GM21786 (cell line): ENCODE data around the gene WFDC11.
"Not testable (repeated sequence)": the region's sequence is repeated elsewhere in the genome, so short reads cannot be mapped to it uniquely, and the experiment has no call there.

Experiments used
- ATAC-seq: cut with Tn5 transposase; IDR thresholded peaks from one replicate; pipeline ENCODE4 v1.9.1; 2021; ENCODE audit not compliant: unreplicated experiment

The WFDC11 gene

GRCh38 chr20:45670139-45670538 is at the start of gene WFDC11:
TSS of gene WFDC11 (minus strand) at chr20:45670239. CDS start at chr20:45650600, 19,639 bp downstream.
- ATAC-seq: no peak

GRCh38 chr20:45716141-45716688 is 46.2 kb upstream of the WFDC11 start:
- ATAC-seq: not testable (repeated sequence)

- no peak for ATAC-seq
These were observed 35.1 kb upstream of the WFDC11 start, which contains the start of gene WFDC10B for GRCh38 chr20:45704969-45705637. TSS of gene WFDC10B (minus strand) at chr20:45705019. CDS start at chr20:45685992, 19,027 bp downstream.

- ATAC-seq: no peak
These were observed 31.8 kb upstream of the WFDC11 start, which contains the start of gene WFDC13 for GRCh38 chr20:45701873-45702272. TSS of gene WFDC13 (plus strand) at chr20:45702038. CDS start at chr20:45702124, 86 bp downstream.

- ATAC-seq: no peak
These were observed 31.1 kb upstream of the WFDC11 start for GRCh38 chr20:45701104-45701503.

GRCh38 chr20:45695496-45695895 is 25.5 kb upstream of the WFDC11 start:
- no peak for ATAC-seq

GRCh38 chr20:45693346-45693745 is 23.3 kb upstream of the WFDC11 start:
- ATAC-seq: not testable (repeated sequence)

- ATAC-seq: no peak
These were observed 15.9 kb upstream of the WFDC11 start for GRCh38 chr20:45685896-45686295.

GRCh38 chr20:45679650-45680049 is 9.6 kb upstream of the WFDC11 start:
- ATAC-seq: no peak

GRCh38 chr20:45672765-45673164 is 2.7 kb upstream of the WFDC11 start:
- no peak for ATAC-seq

- ATAC-seq: not testable (repeated sequence)
These were observed 13.0 kb downstream of the WFDC11 start for GRCh38 chr20:45657038-45657437.

GRCh38 chr20:45651726-45652125 is 18.3 kb downstream of the WFDC11 start:
- not testable (repeated sequence) for ATAC-seq

- no peak for ATAC-seq
These were observed 20.7 kb downstream of the WFDC11 start for GRCh38 chr20:45649312-45649863.

GRCh38 chr20:45647441-45648050 is 22.5 kb downstream of the WFDC11 start:
- no peak for ATAC-seq

GRCh38 chr20:45646875-45647274 is 23.2 kb downstream of the WFDC11 start:
- no peak for ATAC-seq

GRCh38 chr20:45645869-45646268 is 24.2 kb downstream of the WFDC11 start:
- ATAC-seq: not testable (repeated sequence)

- not testable (repeated sequence) for ATAC-seq
These were observed 29.0 kb downstream of the WFDC11 start for GRCh38 chr20:45641076-45641475.

- ATAC-seq: no peak
These were observed 30.4 kb downstream of the WFDC11 start for GRCh38 chr20:45639687-45640086.

GRCh38 chr20:45636513-45636912 is 33.5 kb downstream of the WFDC11 start:
- no peak for ATAC-seq

- ATAC-seq: no peak
These were observed 38.9 kb downstream of the WFDC11 start, which contains the start of gene WFDC9 for GRCh38 chr20:45631184-45631583. TSS of gene WFDC9 (minus strand) at chr20:45631284. CDS start at chr20:45610181, 21,103 bp downstream.

- ATAC-seq: no peak
These were observed 39.7 kb downstream of the WFDC11 start for GRCh38 chr20:45630371-45630770.
